ENCODE measurements around the gene MBNL1. TPM values are rescaled to one million over a fixed set of nuclear protein-coding genes. Genes with fewer than 3 reads are reported as not detected.
A peak's percentile ranks its signal among the peaks of the same experiment; 100 is the strongest.

The MBNL1 gene
- total RNA-seq, 1 donor from 2014 or later: 229 TPM

GRCh38 chr3:152277198-152277597, 8.5 kb downstream of the MBNL1 start:
- no peaks in the 10 kb centered on the region for H3K27me3 ChIP-seq
- no peak for DNase-seq
- peaks cover 82% of the 10 kb centered on the region for H3K4me1 ChIP-seq
- H3K27ac ChIP-seq: no peak overlapping the region
- intact Hi-C loops (cut with DNase I): no loop called here
- TF ChIP-seq CTCF (IDR thresholded peaks at IDR 0.05): no peak
- no peak for ATAC-seq
- no peaks in the 10 kb centered on the region for H3K36me3 ChIP-seq
- H3K4me3 ChIP-seq: no peak overlapping the region
- no peaks in the 10 kb centered on the region for H3K9me3 ChIP-seq

GRCh38 chr3:152278756-152279427, 10.2 kb downstream of the MBNL1 start:
- DNase-seq: no peak

GRCh38 chr3:152279479-152279878, 10.8 kb downstream of the MBNL1 start:
- H3K4me1 ChIP-seq: peaks cover 89% of the 10 kb centered on the region
- no peak for TF ChIP-seq CTCF (IDR thresholded peaks at IDR 0.05)
- no peaks in the 10 kb centered on the region for H3K9me3 ChIP-seq
- ATAC-seq: no peak
- H3K27me3 ChIP-seq: no peaks in the 10 kb centered on the region
- no peak overlapping the region for H3K27ac ChIP-seq
- DNase-seq: no peak
- no peak overlapping the region for H3K4me3 ChIP-seq
- intact Hi-C loops (cut with DNase I): no loop called here
- H3K36me3 ChIP-seq: no peaks in the 10 kb centered on the region

More at GRCh38 chr3:152278756-152279427, 10.2 kb downstream of the MBNL1 start:
- H3K27ac ChIP-seq: no peak overlapping the region
- ATAC-seq: peak; percentile 39
- no peak for TF ChIP-seq CTCF (IDR thresholded peaks at IDR 0.05)
- no peaks in the 10 kb centered on the region for H3K27me3 ChIP-seq
- peaks cover 93% of the 10 kb centered on the region for H3K4me1 ChIP-seq
- H3K4me3 ChIP-seq: no peak overlapping the region
- intact Hi-C loops (cut with DNase I): no loop called here
- no peaks in the 10 kb centered on the region for H3K36me3 ChIP-seq
- H3K9me3 ChIP-seq: no peaks in the 10 kb centered on the region

GRCh38 chr3:152280539-152280938, 11.8 kb downstream of the MBNL1 start:
- Histone ChIP-seq H3K4me3 (no peak overlapping the region), H3K36me3 (no peaks in the 10 kb centered on the region), H3K27me3 (no peaks in the 10 kb centered on the region), H3K9me3 (no peaks in the 10 kb centered on the region), H3K27ac (no peak overlapping the region), H3K4me1 (peaks cover 78% of the 10 kb centered on the region)
- ATAC-seq (no peak), DNase-seq (no peak)
- TF ChIP-seq CTCF (IDR thresholded peaks at IDR 0.05): no peak
- intact Hi-C loops (cut with DNase I): no loop called here

- intact Hi-C loops (cut with DNase I): no loop called here
- Histone ChIP-seq H3K4me3 (no peak overlapping the region), H3K27me3 (no peaks in the 10 kb centered on the region), H3K36me3 (no peaks in the 10 kb centered on the region), H3K4me1 (peaks cover 73% of the 10 kb centered on the region), H3K27ac (no peak overlapping the region), H3K9me3 (no peaks in the 10 kb centered on the region)
- no peak for DNase-seq
- TF ChIP-seq CTCF (IDR thresholded peaks at IDR 0.05): no peak
- no peak for ATAC-seq
Observed at GRCh38 chr3:152281133-152281713, 12.5 kb downstream of the MBNL1 start.

All from upper lobe of right lung (tissue), 1 donor.